ENCODE data around the gene FHAD1.

- TF ChIP-seq POLR2A (IDR thresholded peaks at IDR 0.05) (no peak), CTCF (IDR thresholded peaks at IDR 0.05) (no peak)
These were observed 75.8 kb downstream of the FHAD1 start for GRCh38 chr1:15322648-15323350.

Data from thyroid gland (tissue), 4 donors.